AG09319 (cell line): Measurements from ENCODE around the gene BBC3.
"Not testable (repeated sequence)": the region's sequence is repeated elsewhere in the genome, so short reads cannot be mapped to it uniquely, and the experiment has no call there.

Experiments used
- DNase-seq: peaks from one replicate; pipeline ENCODE4 v3.0.0-alpha.2; 2010; ENCODE audit warnings: low read depth; ENCODE audit errors: extremely low read depth
- TF ChIP-seq, protein P1 (sequence below): IDR thresholded peaks from 2 replicates; pipeline ENCODE4 v1.5.1; 2011; ENCODE audit warnings: low read depth, mild to moderate bottlenecking, inconsistent platforms, low read length, moderate library complexity

Gene BBC3

DNA sequence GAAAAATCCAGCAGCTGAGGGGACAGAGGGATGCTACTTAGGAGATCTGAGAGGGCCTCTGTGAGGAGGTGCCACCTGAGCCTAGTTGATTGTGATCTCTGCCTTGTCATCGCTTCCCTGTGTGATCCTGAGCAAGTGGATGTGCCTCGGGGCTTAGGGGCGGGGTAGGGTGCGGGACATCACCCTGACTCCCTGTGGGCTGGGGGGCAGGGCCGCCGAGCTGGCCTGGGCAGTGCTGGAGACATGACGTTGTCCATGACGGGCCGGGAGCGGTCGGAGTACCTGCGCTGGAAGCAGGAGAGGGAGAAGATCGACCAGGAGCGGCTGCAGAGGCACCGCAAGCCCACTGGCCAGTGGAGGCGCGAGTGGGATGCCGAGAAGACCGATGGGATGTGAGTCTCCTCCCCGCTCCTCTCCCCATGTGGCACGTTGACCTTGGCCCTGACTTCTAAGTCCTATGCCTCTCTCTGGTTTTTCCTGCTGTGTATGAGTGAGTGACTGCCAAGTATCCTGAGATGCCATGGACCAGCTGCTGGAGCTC is 35.5 kb upstream of the BBC3 start:
- TF ChIP-seq, protein P1, sequence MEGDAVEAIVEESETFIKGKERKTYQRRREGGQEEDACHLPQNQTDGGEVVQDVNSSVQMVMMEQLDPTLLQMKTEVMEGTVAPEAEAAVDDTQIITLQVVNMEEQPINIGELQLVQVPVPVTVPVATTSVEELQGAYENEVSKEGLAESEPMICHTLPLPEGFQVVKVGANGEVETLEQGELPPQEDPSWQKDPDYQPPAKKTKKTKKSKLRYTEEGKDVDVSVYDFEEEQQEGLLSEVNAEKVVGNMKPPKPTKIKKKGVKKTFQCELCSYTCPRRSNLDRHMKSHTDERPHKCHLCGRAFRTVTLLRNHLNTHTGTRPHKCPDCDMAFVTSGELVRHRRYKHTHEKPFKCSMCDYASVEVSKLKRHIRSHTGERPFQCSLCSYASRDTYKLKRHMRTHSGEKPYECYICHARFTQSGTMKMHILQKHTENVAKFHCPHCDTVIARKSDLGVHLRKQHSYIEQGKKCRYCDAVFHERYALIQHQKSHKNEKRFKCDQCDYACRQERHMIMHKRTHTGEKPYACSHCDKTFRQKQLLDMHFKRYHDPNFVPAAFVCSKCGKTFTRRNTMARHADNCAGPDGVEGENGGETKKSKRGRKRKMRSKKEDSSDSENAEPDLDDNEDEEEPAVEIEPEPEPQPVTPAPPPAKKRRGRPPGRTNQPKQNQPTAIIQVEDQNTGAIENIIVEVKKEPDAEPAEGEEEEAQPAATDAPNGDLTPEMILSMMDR = no peak
- no peak for DNase-seq

GRCh38 chr19:47264629-47265028 is 33.6 kb upstream of the BBC3 start:
- TF ChIP-seq, protein P1 = no peak

DNA sequence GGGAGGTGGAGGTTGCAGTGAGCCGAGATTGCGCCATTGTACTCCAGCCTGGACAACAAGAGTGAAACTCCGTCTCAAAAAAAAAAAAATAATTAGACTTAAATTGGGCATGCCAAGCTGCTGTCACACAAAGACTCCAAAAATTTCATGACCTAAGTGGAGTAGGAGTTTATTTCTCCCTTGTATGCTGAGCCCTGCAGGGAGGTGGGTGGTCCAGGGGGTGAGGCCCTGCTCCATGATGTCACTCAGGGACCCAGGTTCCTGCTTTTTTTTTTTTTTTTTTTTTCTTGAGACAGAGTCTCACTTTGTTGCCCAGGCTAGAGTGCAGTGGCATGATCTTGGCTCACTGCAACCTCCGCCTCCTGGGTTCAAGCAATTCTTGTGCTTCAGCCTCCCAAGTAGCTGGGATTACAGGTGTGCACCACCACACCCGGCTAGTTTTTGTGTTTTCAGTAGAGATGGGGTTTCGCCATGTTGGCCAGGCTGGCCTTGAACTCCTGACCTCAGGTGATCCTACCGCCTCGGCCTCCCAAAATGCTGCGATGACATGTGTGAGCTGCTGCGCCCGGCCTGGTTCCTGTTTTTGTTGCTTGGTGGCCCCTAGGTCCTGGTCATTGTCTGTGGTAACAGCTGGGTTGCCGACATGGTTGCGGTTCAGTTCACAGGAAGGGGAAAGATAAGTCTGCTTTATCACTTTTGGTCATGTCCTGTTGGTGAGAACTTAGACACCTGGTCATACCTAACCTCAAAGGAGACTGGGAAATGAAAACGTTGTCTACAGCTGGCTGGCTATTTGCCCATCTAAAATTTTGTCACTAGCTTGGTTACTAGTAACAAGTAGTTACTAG is 31.2 kb upstream of the BBC3 start:
- not testable (repeated sequence) for DNase-seq

More at GRCh38 chr19:47264629-47265028, 33.6 kb upstream of the BBC3 start:
- DNase-seq = no peak

GRCh38 chr19:47260476-47260875 is 29.5 kb upstream of the BBC3 start:
- DNase-seq = no peak
- TF ChIP-seq, protein P1 = no peak

DNA sequence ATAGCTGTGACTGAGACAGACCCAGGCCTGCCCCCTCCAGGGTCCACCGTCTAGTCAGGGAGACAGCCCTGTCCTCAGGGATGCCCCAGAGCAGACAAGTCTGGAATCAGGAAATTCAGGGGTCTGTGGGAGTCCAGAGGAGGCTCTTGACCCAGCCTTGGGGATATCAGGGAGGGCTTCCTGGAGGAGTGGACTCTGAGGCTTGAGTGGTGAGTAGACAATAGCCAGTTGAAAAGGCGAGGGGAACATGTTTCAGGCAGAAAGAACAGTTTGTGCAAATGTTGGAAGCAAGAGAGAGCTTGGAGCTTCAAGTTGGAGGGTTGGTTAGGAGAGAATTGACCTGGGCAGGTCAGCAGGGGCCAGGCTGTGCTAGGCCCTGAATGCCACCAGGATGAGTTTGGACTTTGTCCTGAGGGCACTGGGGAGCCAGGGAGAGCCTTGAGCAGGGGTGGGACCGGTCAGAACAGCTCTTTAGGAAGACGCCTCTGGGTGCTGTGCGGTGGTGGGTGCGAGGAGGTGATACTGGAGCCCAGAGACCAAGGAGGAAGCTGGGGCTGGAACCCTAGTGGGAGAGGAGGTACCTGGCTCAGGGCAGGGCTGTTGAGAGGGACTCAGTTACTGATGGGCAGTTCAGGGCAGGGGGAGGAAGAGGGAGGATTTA is 28.0 kb upstream of the BBC3 start:
- DNase-seq = no peak

DNA sequence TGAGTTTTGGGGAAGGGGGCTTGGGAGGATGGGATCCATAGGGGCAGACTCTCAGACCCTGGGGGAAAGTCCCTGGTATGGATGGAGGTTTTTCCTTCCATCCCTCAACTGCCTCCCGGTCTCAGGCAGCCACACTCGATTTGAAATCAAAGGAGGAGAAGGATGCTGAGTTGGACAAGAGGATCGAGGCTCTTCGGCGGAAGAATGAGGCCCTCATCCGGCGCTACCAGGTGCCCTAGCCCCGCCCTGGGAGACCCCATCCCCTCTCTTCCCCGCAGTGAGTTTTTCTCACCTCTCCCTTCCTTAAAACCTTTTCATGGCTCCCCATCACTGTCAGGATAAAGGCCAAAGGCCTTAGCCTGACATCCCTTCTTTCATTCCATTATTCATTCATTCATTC is 27.4 kb upstream of the BBC3 start:
- TF ChIP-seq, protein P1 = no peak
- DNase-seq = no peak

More for the DNA sequence above, 28.0 kb upstream of the BBC3 start:
- TF ChIP-seq, protein P1 = no peak

- TF ChIP-seq, protein P1 = no peak
- DNase-seq = no peak
Observed at GRCh38 chr19:47257411-47258169, 26.6 kb upstream of the BBC3 start.
